Measurements from ENCODE around the gene ZNF764. TPM values are rescaled to one million over a fixed set of nuclear protein-coding genes. Genes with fewer than 3 reads are reported as not detected.
"Not testable (repeated sequence)": the region's sequence is repeated elsewhere in the genome, so short reads cannot be mapped to it uniquely, and the experiment has no call there.

The ZNF764 gene
- total RNA-seq, 8 experiments from 2014 or later: 3.4 to 13.0 (median 9.3) TPM

DNA sequence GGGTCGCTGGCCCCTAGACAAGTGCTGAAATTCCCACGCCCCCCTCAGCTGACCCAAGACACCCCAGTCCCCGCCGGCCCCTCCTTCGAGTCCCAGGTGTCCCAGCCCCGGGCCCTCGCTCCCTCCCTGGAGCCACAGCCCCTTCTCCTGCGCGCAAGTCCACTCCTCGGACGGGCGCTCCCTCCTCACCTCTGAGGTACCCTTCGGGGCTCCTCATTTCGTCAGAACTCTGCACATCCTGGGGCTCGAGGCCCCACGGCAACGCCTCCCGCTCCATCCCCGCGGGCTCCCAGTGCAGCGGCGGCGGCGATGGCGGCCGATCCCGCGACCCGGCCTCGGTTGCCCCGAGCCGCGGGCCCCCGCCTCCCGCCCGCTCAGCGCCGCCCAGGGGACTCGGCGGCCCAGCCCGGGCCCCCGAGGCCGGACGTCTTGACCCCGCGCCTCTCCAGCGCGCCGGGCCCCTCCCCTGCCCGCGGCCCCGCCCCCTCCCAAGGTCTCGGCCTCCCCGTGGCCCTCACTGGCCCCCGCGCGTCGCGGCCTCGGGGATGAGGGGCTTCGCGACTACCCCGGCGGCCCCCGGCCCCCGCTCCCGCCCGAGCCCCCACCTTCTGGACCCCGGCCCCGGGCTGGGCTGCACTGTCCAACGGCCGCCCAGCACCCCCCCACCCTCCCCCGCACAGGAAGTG, 31.9 kb downstream of the ZNF764 start, which contains the start of gene ZNF768:
ZNF768 (minus strand) TSS at position 430 of the 686 bp plus-strand sequence; CDS start at position 277, 153 bp downstream.
- peak within 1 kb of the TSS; percentile 63 to 96 (median 84) for H3K4me3 ChIP-seq
- WGBS, 10 experiments: no CpG with 5 or more reads among the region's 73 CpGs
- ATAC-seq (replicated peaks in 6 of 8): peak; percentile 30 to 45 (median 38)
- in situ Hi-C loops (cut with MboI; ENCODE audit: low pct_unique_long_range_greater_than_20kb in 2 of 9, low sequenced_read_pairs in 9 of 9, unreplicated experiment in 9 of 9): no loop called here
- H3K27ac ChIP-seq: peak within 1 kb of the TSS; percentile 96 to 99
- peaks cover 6% of the 10 kb centered on the region in 2 donors for H3K4me1 ChIP-seq (replicated peaks in 1 of 2)

DNA sequence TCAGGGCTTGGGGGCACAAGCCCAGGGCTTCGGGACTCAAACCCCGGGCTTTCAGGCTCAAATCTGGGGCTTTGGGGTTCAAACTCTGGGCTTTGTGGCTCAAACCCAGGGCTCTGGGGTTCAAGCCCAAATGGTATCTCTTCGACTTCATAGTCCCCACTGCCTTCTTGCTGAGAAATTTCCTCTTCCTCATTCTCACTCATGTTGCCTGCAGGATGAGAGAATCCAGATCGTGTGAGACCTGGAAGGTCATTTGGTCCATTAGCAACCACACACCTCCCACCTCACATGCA, 32.4 kb downstream of the ZNF764 start:
- in situ Hi-C loops (cut with MboI; ENCODE audit: low pct_unique_long_range_greater_than_20kb in 2 of 9, low sequenced_read_pairs in 9 of 9, unreplicated experiment in 9 of 9): no loop called here
- Histone ChIP-seq H3K4me3 (peak overlapping the region; percentile 63 to 96 (median 84)), H3K27ac (peak overlapping the region; percentile 96 to 99), H3K4me1 (replicated peaks in 1 of 2) (peaks cover 6% of the 10 kb centered on the region in 2 donors)
- ATAC-seq (replicated peaks in 6 of 8): no peak
- 73 to 100% (median 89%) methylated on average over 1 to 3 of the region's 4 CpGs; no CpG with 5 or more reads in 5 of the 10 experiments for WGBS, 10 experiments

DNA sequence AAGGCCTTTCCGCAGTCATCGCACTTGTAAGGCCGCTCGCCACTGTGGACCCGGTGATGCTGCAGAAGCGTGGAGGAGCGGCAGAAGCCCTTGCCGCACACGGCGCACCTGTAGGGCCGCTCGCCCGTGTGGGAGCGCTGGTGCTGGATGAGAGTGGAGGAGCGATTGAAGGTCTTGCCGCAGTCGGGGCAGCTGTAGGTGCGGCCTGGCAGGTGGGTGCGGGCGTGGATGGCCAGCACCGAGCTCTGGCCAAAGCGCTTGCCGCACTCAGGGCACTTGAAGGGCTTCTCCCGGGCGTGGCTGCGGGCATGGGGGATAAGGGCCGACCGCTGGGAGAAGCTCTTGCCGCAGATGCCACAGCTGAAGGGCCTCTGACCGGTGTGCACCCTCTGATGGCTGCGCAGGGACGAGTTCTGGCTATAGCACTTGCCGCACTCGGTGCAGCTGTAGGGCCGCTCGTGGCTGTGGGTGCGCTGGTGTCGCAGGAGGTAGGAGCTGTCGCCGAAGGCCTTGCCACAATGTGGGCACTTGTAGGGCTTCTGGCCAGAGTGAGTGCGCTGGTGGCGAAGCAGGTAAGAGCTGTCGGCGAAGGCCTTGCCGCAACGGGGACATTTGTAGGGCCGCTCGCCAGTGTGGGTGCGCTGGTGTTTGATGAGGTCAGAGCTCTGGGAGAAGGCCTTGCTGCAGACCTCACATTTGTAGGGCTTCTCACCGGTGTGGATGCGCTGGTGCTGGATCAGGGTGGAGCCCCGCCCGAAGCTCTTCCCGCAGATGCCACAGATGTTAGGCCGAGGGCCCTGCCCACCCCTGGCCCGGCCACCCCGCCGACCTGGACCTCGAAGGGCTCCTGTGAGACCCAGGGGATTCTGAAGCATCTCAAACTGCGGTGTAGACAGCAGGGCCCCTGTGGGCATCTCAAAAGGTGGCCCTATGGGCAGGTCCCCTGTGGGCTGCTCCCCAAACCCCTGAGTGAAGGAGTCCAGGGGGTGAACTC, 33.3 kb downstream of the ZNF764 start:
- Histone ChIP-seq H3K27ac (no peak overlapping the region), H3K4me3 (no peak overlapping the region), H3K4me1 (replicated peaks in 1 of 2) (peaks cover 6% of the 10 kb centered on the region in 2 donors)
- WGBS, 10 experiments: 97 to 100% (median 100%) methylated on average over 1 to 23 of the region's 60 CpGs; no CpG with 5 or more reads in 5 of the 10 experiments
- no peak for ATAC-seq (replicated peaks in 6 of 8)
- in situ Hi-C loops (cut with MboI; ENCODE audit: low pct_unique_long_range_greater_than_20kb in 2 of 9, low sequenced_read_pairs in 9 of 9, unreplicated experiment in 9 of 9): no loop called here

DNA sequence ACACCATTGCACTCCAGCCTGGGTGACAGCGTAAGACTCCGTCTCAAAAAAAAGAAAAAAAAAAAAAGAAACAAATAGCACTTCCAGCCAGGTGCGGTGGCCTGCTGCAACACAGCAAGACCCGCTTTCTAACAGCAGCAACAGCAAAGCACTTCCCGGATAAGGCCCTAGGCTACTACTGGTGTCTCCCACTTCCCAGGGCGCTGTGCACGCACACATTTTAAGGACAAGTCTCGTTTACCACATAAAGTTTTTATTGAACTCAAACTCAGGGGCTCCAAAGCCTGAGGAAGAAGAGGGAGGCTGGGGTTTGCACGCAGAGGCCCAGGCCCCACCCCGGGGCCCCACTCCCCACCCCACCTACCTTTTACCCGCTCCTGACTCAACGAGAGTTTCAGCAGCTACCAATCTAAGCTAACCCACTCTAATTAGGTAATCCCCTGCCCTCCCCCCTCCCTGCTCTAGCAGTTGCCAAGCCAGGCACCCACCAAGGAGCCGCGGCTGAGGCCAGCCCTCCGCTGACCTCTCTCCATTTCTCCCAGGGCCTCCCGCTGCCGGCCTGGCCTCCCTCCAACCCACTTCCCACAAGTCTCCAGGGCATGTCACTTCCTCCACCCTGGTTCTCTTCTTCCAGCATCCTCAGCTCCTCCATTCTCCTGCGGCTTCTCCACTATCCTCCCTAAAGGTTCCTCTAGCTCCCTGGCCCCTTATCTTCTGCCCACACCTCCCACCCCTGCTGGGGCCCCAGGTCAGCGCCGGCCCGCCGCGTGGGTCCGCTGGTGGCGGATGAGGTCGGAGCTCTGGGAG, 34.2 kb downstream of the ZNF764 start:
- peaks cover 6% of the 10 kb centered on the region in 2 donors for H3K4me1 ChIP-seq (replicated peaks in 1 of 2)
- WGBS, 10 experiments: 70 to 100% (median 90%) methylated on average over 1 to 9 of the region's 26 CpGs; no CpG with 5 or more reads in 3 of the 10 experiments
- in situ Hi-C loops (cut with MboI; ENCODE audit: low pct_unique_long_range_greater_than_20kb in 2 of 9, low sequenced_read_pairs in 9 of 9, unreplicated experiment in 9 of 9): no loop called here
- ATAC-seq (replicated peaks in 6 of 8): no peak
- no peak overlapping the region for H3K4me3 ChIP-seq
- no peak overlapping the region for H3K27ac ChIP-seq

DNA sequence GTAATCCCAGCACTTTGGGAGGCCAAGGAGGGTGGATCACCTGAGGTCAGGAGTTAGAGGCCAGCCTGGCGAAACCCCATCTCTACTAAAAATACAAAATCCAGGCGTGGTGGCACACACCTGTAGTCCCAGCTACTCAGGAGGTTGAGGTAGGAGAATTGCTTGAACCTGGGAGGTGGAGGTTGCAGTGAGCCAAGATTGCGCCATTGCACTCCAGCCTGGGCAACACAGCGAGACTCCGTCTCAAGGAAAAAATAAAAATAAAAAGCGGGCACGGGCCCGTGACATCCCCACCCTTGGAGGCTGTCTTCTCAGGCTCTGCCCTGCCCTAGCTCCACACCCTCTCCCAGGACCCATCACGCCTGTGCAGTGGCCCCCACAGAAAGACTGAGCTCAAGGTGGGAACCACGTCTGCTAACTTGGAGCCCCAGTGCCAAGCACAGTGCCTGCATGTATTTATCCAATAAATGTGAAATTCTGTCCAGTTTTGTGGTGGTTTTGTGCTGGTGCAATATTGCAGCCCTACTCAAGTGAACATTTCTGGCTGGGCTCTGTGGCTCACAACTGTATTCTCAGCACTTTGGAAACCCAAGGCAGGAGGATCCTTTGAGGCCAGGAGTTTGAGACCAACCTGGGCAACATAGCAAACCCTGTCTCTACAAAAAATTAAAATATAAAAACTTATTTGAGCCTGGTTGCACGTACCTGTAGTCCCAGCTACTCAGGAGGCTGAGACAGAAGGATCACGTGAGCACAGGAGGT, 35.3 kb downstream of the ZNF764 start:
- H3K4me3 ChIP-seq; H3K27ac ChIP-seq; H3K4me1 ChIP-seq (replicated peaks in 1 of 2); in situ Hi-C loops (cut with MboI; ENCODE audit: low pct_unique_long_range_greater_than_20kb in 2 of 9, low sequenced_read_pairs in 9 of 9, unreplicated experiment in 9 of 9); ATAC-seq (replicated peaks in 6 of 8): not testable (repeated sequence)
- WGBS, 10 experiments: 90 to 100% (median 93%) methylated on average over 1 to 7 of the region's 12 CpGs; no CpG with 5 or more reads in 5 of the 10 experiments

DNA sequence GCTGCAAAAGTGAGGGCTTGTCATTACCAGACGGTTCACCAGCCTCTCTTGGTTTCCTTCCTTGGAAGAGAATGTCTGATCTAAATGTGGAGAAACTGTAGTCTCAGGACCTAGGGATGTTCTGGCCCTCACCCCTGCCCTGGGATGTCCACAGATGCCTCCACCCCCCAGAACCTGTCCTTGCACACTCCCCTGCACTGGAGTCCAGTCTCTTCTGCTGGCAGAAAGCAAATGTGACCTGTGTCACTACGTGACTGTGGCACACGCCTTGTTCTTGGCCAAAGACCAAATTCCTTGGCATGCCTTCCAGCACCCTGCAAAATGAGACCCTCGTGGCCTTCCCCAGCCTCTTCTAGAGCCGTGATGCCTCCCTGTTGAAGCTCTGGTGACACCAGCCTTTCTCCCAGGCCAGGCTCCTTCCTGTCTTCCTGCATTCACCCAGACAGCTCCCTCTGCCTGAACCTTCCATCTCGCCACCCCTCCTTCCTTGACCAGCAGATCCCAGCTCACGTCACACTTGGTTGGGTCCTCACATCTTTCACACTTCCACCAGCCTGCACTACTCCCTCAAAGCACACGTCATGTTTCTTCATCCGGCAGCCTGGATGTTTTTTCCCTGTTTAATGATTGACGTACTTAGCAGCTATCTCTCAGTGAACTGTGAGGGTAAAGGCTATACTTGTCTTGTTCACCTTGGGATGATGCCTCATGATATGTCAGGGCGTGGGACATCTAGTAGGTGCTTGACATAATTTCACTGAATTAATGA, 36.1 kb downstream of the ZNF764 start:
- WGBS, 10 experiments: 25 to 88% (median 56%) methylated on average over 1 to 8 of the region's 11 CpGs; no CpG with 5 or more reads in 1 of the 10 experiments
- in situ Hi-C loops (cut with MboI; ENCODE audit: low pct_unique_long_range_greater_than_20kb in 2 of 9, low sequenced_read_pairs in 9 of 9, unreplicated experiment in 9 of 9): no loop called here

DNA sequence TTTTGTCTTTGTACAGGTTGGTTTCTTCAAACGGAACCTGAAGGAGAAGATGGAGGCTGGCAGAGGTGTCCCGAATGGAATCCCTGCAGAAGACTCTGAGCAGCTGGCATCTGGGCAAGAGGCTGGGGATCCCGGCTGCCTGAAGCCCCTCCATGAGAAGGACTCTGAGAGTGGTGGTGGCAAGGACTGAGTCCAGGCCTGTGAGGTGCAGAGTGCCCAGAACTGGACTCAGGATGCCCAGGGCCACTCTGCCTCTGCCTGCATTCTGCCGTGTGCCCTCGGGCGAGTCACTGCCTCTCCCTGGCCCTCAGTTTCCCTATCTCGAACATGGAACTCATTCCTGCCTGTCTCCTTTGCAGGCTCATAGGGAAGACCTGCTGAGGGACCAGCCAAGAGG, 36.7 kb downstream of the ZNF764 start:
- H3K4me1 ChIP-seq (replicated peaks in 1 of 2): no peaks in the 10 kb centered on the region
- ATAC-seq (replicated peaks in 6 of 8): no peak
- no peak overlapping the region for H3K27ac ChIP-seq
- H3K4me3 ChIP-seq: no peak overlapping the region
- in situ Hi-C loops (cut with MboI; ENCODE audit: low pct_unique_long_range_greater_than_20kb in 2 of 9, low sequenced_read_pairs in 9 of 9, unreplicated experiment in 9 of 9): no loop called here
- 47 to 92% (median 80%) methylated on average over 1 to 3 of the region's 7 CpGs; no CpG with 5 or more reads in 5 of the 10 experiments for WGBS, 10 experiments

More for the DNA sequence above, 36.1 kb downstream of the ZNF764 start:
- no peak for ATAC-seq (replicated peaks in 6 of 8)
- H3K4me3 ChIP-seq: no peak overlapping the region
- no peak overlapping the region for H3K27ac ChIP-seq
- H3K4me1 ChIP-seq (replicated peaks in 1 of 2): no peaks in the 10 kb centered on the region

DNA sequence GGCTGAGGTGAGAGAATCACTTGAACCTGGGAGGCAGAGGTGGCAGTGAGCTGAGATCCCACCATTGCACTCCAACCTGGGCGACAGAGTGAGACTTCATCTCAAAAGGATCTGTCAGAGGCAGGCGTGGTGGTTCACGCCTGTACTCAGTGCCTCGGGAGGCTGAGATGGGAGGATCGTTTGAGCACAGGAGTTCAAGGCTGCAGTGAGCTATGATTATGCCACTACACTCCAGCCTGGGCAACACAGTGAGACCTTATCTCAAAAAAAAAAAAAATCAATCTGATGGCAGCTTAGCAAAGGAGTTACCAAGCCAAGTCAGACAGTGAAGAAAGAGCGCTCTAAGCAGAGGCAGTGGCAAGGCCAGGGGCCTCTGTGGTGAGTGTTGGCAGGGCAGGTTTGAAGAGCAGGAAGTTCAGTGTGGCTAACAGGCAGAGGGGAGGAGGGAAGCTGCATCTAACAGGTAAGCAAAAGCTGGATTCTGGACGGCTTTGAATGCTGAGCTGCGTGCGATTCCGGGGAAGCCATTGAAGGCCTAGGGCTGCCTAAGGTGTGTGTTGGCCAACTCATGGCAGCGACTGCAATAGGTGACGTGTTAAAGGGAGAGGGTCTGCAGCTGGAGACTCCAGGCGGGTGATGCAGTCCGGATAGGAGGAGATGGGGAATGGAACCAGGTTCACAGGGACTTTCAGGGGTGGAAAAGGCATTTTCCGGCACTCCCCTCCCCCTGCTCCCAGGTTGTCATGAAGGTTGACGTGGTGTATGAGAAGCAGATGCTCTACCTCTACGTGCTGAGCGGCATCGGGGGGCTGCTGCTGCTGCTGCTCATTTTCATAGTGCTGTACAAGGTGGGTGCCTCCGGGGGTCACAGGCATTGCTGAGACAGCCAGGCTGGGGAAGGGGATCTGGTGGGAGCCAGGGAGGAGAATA, 38.8 kb downstream of the ZNF764 start:
- H3K4me3 ChIP-seq: no peak overlapping the region
- no peaks in the 10 kb centered on the region for H3K4me1 ChIP-seq (replicated peaks in 1 of 2)
- in situ Hi-C loops (cut with MboI; ENCODE audit: low pct_unique_long_range_greater_than_20kb in 2 of 9, low sequenced_read_pairs in 9 of 9, unreplicated experiment in 9 of 9): no loop called here
- ATAC-seq (replicated peaks in 6 of 8): no peak
- no peak overlapping the region for H3K27ac ChIP-seq
- WGBS, 10 experiments: 0 to 100% (median 78%) methylated on average over 1 to 14 of the region's 20 CpGs; no CpG with 5 or more reads in 2 of the 10 experiments

DNA sequence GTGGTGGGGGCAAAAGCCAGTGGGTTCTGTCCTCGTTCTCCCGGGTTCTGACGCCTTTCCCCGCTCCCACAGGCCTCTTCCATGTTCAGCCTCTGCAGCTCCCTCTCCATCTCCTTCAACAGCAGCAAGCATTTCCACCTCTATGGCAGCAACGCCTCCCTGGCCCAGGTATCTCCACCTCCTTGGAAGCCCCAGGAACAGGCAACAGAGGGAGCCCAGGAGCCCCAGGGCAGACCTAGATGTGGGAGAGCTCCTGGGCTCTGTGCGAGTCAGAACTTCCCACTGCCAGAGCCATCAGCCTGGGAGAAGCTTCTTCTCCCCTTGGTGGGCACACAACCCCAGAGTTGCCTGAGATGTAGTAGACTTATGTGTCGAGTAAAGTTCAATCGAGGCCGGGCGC, 39.6 kb downstream of the ZNF764 start:
- H3K27ac ChIP-seq: no peak overlapping the region
- WGBS, 10 experiments: 70 to 92% (median 81%) methylated on average over 2 to 4 of the region's 10 CpGs; no CpG with 5 or more reads in 5 of the 10 experiments
- no peak overlapping the region for H3K4me3 ChIP-seq
- in situ Hi-C loops (cut with MboI; ENCODE audit: low pct_unique_long_range_greater_than_20kb in 2 of 9, low sequenced_read_pairs in 9 of 9, unreplicated experiment in 9 of 9): no loop called here
- no peak for ATAC-seq (replicated peaks in 6 of 8)
- H3K4me1 ChIP-seq (replicated peaks in 1 of 2): no peaks in the 10 kb centered on the region

DNA sequence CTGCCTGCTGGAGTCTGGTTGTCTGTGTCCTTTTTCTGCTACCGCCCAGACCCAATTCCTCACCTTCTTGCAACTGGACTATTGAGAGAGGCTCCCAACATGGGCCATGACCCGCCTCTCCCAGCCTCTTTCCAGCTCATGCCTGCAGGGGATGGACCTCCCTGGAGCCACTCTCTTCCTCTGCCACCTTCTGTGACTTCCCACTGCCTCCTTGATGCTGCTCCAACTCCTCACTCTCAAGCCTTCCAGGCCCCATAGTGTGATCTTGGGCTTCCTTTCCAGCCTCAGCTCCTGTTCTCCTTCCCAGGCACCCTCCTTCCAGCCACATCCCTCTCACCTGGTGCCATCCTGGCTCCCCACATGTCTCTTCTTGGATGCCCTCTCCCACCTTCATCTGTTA, 42.9 kb downstream of the ZNF764 start:
- H3K4me1 ChIP-seq (replicated peaks in 1 of 2): no peaks in the 10 kb centered on the region
- H3K27ac ChIP-seq: no peak overlapping the region
- no peak for ATAC-seq (replicated peaks in 6 of 8)
- 0 to 80% (median 40%) methylated on average over 1 of the region's 2 CpGs; no CpG with 5 or more reads in 3 of the 10 experiments for WGBS, 10 experiments
- H3K4me3 ChIP-seq: no peak overlapping the region
- in situ Hi-C loops (cut with MboI; ENCODE audit: low pct_unique_long_range_greater_than_20kb in 2 of 9, low sequenced_read_pairs in 9 of 9, unreplicated experiment in 9 of 9): no loop called here

DNA sequence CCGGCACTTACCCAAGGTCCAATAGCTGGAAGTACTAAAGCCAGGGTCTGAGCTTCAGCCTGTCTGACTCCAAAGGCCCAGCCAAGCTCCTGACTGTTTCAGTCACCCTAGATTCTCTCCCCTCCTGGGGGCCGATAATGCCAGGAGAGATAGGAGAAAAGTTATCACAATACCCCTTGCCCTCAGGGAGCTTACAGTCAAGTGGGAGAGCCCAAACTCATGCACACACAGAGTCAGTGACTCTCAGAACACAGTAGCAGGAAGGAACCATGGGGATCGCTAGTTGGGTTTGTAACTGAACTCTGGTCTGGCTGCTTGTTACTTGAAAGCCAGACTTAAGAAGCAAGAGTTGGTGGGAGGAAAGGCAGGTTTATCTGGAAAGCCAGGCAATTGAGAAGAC, 46.7 kb downstream of the ZNF764 start:
- Histone ChIP-seq H3K27ac (no peak overlapping the region), H3K4me1 (replicated peaks in 1 of 2) (no peaks in the 10 kb centered on the region), H3K4me3 (no peak overlapping the region)
- WGBS, 10 experiments: 40 to 75% (median 59%) methylated on average over 1 to 2 of the region's 3 CpGs; no CpG with 5 or more reads in 4 of the 10 experiments
- in situ Hi-C loops (cut with MboI; ENCODE audit: low pct_unique_long_range_greater_than_20kb in 2 of 9, low sequenced_read_pairs in 9 of 9, unreplicated experiment in 9 of 9): no loop called here
- no peak for ATAC-seq (replicated peaks in 6 of 8)
